Parathyroid adenoma (tissue), 2 donors: Measurements from ENCODE around the gene RNF2.
"Not testable (repeated sequence)": the region's sequence is repeated elsewhere in the genome, so short reads cannot be mapped to it uniquely, and the experiment has no call there.

Source experiments
- H2AFZ ChIP-seq: fragments of 300-600 bp; sonication (generic); one replicate; pipeline ENCODE4 v1.7.0; 2017; ENCODE audit warnings: antibody characterized with exemption, mild to moderate bottlenecking
- H3K27ac ChIP-seq: fragments of 300-600 bp; sonication (generic); one replicate; pipeline ENCODE4 v1.7.0; 2017
- H3K27me3 ChIP-seq: fragments of 300-600 bp; sonication (generic); one replicate; pipeline ENCODE4 v1.7.0; 2017; ENCODE audit warnings: low read length; ENCODE audit not compliant: control insufficient read depth, insufficient read depth
- H3K36me3 ChIP-seq: fragments of 300-600 bp; sonication (generic); one replicate; pipeline ENCODE4 v1.7.0; 2017; ENCODE audit warnings: low read length; ENCODE audit not compliant: control insufficient read depth, insufficient read depth
- H3K4me1 ChIP-seq: fragments of 300-600 bp; sonication (generic); one replicate; pipeline ENCODE4 v1.7.0; 2017; ENCODE audit warnings: control low read depth
- H3K4me2 ChIP-seq: fragments of 300-600 bp; sonication (generic); one replicate; pipeline ENCODE4 v1.7.0; 2017; ENCODE audit warnings: low read length
- H3K4me3 ChIP-seq: fragments of 300-600 bp; sonication (generic); one replicate; pipeline ENCODE4 v1.7.0; 2017; ENCODE audit warnings: low read depth, low read length
- H3K79me2 ChIP-seq: fragments of 300-600 bp; sonication (generic); one replicate; pipeline ENCODE4 v1.7.0; 2017; ENCODE audit warnings: control low read depth
- H3K9ac ChIP-seq: fragments of 300-600 bp; sonication (generic); one replicate; pipeline ENCODE4 v1.7.0; 2017; ENCODE audit warnings: mild to moderate bottlenecking
- H3K9me3 ChIP-seq: fragments of 300-600 bp; sonication (generic); one replicate; pipeline ENCODE4 v1.7.0; 2017; ENCODE audit warnings: low read length; ENCODE audit not compliant: control insufficient read depth
- TF ChIP-seq, protein P1 (sequence below): fragments of 300-600 bp; sonication (generic); IDR thresholded peaks from one replicate; pipeline ENCODE4 v1.7.0; 2017; ENCODE audit warnings: antibody characterized with exemption, mild to moderate bottlenecking
- donor health status: primary hyperparathyroidism.

Gene RNF2

GRCh38 chr1:185044981-185045813 lies at the start of gene RNF2:
TSS of gene RNF2 (plus strand) at chr1:185045558. CDS start at chr1:185087554, 41,996 bp downstream.
- Histone ChIP-seq H3K9me3 (no peaks in the 10 kb centered on the region), H3K4me1 (peaks cover 9% of the 10 kb centered on the region), H2AFZ (peak within 1 kb of the TSS; percentile 95), H3K4me3 (peak within 1 kb of the TSS; percentile 85), H3K4me2 (peak within 1 kb of the TSS; percentile 92), H3K79me2 (peaks cover 6% of the 10 kb centered on the region), H3K27me3 (no peaks in the 10 kb centered on the region), H3K9ac (peak within 1 kb of the TSS; percentile 53), H3K27ac (peak within 1 kb of the TSS; percentile 76), H3K36me3 (no peaks in the 10 kb centered on the region)
- TF ChIP-seq, protein P1, sequence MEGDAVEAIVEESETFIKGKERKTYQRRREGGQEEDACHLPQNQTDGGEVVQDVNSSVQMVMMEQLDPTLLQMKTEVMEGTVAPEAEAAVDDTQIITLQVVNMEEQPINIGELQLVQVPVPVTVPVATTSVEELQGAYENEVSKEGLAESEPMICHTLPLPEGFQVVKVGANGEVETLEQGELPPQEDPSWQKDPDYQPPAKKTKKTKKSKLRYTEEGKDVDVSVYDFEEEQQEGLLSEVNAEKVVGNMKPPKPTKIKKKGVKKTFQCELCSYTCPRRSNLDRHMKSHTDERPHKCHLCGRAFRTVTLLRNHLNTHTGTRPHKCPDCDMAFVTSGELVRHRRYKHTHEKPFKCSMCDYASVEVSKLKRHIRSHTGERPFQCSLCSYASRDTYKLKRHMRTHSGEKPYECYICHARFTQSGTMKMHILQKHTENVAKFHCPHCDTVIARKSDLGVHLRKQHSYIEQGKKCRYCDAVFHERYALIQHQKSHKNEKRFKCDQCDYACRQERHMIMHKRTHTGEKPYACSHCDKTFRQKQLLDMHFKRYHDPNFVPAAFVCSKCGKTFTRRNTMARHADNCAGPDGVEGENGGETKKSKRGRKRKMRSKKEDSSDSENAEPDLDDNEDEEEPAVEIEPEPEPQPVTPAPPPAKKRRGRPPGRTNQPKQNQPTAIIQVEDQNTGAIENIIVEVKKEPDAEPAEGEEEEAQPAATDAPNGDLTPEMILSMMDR: no peak

GRCh38 chr1:184999974-185000373 lies 45.4 kb upstream of the RNF2 start:
- not testable (repeated sequence) for H3K4me3 ChIP-seq, H3K9me3 ChIP-seq, H3K27ac ChIP-seq, H3K79me2 ChIP-seq, H3K36me3 ChIP-seq, H3K9ac ChIP-seq, H2AFZ ChIP-seq, H3K27me3 ChIP-seq, H3K4me1 ChIP-seq, H3K4me2 ChIP-seq

DNA sequence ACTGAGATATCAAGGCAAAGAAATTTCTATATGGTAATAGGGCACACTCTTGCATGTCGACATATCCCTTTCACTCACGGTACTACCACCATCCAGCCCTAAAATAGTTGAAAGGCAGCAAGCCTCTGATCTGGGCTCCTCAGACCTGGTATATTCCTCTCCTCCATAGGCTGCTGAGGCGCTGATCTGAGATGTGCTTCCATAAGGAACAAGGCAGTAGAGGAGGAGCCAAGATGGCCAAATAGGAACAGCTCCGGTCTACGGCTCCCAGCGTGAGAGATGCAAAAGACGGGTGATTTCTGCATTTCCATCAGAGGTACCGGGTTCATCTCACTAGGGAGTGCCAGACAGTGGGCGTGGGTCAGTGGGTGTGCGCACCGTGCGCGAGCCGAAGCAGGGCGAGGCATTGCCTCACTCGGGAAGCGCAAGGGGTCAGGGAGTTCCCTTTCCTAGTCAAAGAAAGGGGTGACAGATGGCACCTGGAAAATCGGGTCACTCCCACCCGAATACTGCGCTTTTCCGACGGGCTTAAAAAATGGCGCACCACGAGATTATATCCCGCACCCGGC lies 44.0 kb upstream of the RNF2 start:
- H3K4me1 ChIP-seq, H3K9ac ChIP-seq, H2AFZ ChIP-seq, H3K27ac ChIP-seq, H3K4me2 ChIP-seq, H3K79me2 ChIP-seq, H3K9me3 ChIP-seq, H3K36me3 ChIP-seq, H3K4me3 ChIP-seq, H3K27me3 ChIP-seq: not testable (repeated sequence)

- Histone ChIP-seq H3K4me1 (no peaks in the 10 kb centered on the region), H3K27ac (no peak overlapping the region)
- TF ChIP-seq, protein P1: no peak
Observed at GRCh38 chr1:185008838-185009237, 36.5 kb upstream of the RNF2 start.

GRCh38 chr1:185010361-185010760 lies 35.0 kb upstream of the RNF2 start:
- no peaks in the 10 kb centered on the region for H3K9me3 ChIP-seq
- H3K36me3 ChIP-seq: no peaks in the 10 kb centered on the region
- no peaks in the 10 kb centered on the region for H3K4me1 ChIP-seq
- H3K27me3 ChIP-seq: no peaks in the 10 kb centered on the region
- H2AFZ ChIP-seq: no peak overlapping the region
- no peak overlapping the region for H3K4me3 ChIP-seq
- H3K9ac ChIP-seq: no peak overlapping the region
- no peak overlapping the region for H3K27ac ChIP-seq
- no peaks in the 10 kb centered on the region for H3K79me2 ChIP-seq
- TF ChIP-seq, protein P1: no peak
- H3K4me2 ChIP-seq: no peak overlapping the region

More at GRCh38 chr1:185008838-185009237, 36.5 kb upstream of the RNF2 start:
- no peak overlapping the region for H3K9ac ChIP-seq
- no peaks in the 10 kb centered on the region for H3K27me3 ChIP-seq
- no peak overlapping the region for H3K4me2 ChIP-seq
- H3K9me3 ChIP-seq: no peaks in the 10 kb centered on the region
- H2AFZ ChIP-seq: no peak overlapping the region
- H3K79me2 ChIP-seq: no peaks in the 10 kb centered on the region
- no peak overlapping the region for H3K4me3 ChIP-seq
- no peaks in the 10 kb centered on the region for H3K36me3 ChIP-seq
